Kidney (tissue), 14 donors: Measurements from ENCODE around the gene MYMK. TPM values are rescaled to one million over a fixed set of nuclear protein-coding genes. Genes with fewer than 3 reads are reported as not detected.

Experiments used
- DNase-seq, 5 donors: peaks; one replicate each; pipeline ENCODE4 v3.0.0-alpha.2; 2013 to 2020
- FAIRE-seq: peaks from 2 replicates; lab custom pipeline; 2012; peaks lifted over from hg19 to GRCh38; lab: Jason Lieb, UNC
- H3K27ac ChIP-seq, 2 donors: one replicate each; pipeline ENCODE4 v1.7.0; 2013; ENCODE audit warnings: low read depth in 2 of 2, low read length in 2 of 2, inconsistent platforms in 1 of 2
- H3K27me3 ChIP-seq: one replicate; pipeline ENCODE4 v1.7.1; 2013; ENCODE audit warnings: low read length, inconsistent platforms; ENCODE audit not compliant: control insufficient read depth, insufficient read depth
- H3K36me3 ChIP-seq, 3 donors: one replicate each; pipeline versions ENCODE4 v1.7.0 to v1.7.1; 2013; ENCODE audit warnings: low read length in 3 of 3, control low read depth in 1 of 3, inconsistent platforms in 1 of 3; ENCODE audit not compliant: insufficient read depth in 3 of 3, control insufficient read depth in 2 of 3
- H3K4me1 ChIP-seq, 3 donors: one replicate each; pipeline versions ENCODE4 v1.7.0 to v1.7.1; 2013; ENCODE audit warnings: low read length in 3 of 3, inconsistent platforms in 1 of 3, low read depth in 1 of 3; ENCODE audit not compliant: control insufficient read depth in 2 of 3, insufficient read depth in 2 of 3
- H3K4me3 ChIP-seq, 3 donors: one replicate each; pipeline versions ENCODE4 v1.7.0 to v1.8.1; 2013; ENCODE audit warnings: low read length in 3 of 3, control low read depth in 1 of 3, inconsistent platforms in 1 of 3
- H3K9ac ChIP-seq, 3 donors: one replicate each; pipeline versions ENCODE4 v1.7.0 to v1.7.1; 2013; ENCODE audit warnings: low read length in 3 of 3, control low read depth in 1 of 3, inconsistent platforms in 1 of 3
- H3K9me3 ChIP-seq, 3 donors: one replicate each; pipeline versions ENCODE4 v1.7.0 to v1.7.1; 2013; ENCODE audit warnings: low read length in 3 of 3, control low read depth in 1 of 3, inconsistent platforms in 1 of 3; ENCODE audit not compliant: control insufficient read depth in 2 of 3, insufficient read depth in 1 of 3
- CTCF ChIP-seq: IDR thresholded peaks from 3 replicates; pipeline ENCODE4 v1.5.1; 2012; ENCODE audit warnings: mild to moderate bottlenecking, moderate library complexity, borderline replicate concordance; ENCODE audit not compliant: insufficient read depth; ENCODE audit errors: extremely low read depth
- intact Hi-C: fragments of 100-400 bp; cut with DNase I; formaldehyde crosslinking; loops from one replicate; pipeline ENCODE4 v1.11.1; 2022
- polyA plus RNA-seq: library from polyadenylated mRNA; stranded (reverse); fragments of 350-450 nt; fragmentation: Illumina TruSeq; extraction: RNeasy Lipid Tissue Mini Kit (QIAGEN cat#74804); gene quantifications from one replicate; pipeline ENCODE4 v1.2.3, GENCODE V29; 2014; ENCODE audit warnings: low read depth, low replicate concordance; ENCODE audit not compliant: insufficient read depth
- total RNA-seq: library from RNA; stranded (reverse); fragmentation: NEBNext Ultra II Directional; extraction: Animal tissue kit (Norgen Biotek cat#: 25700); gene quantifications from one replicate; pipeline ENCODE4 v1.2.1, GENCODE V29; 2021
- donor health status: control.
- donor health status: control.
- donor health status: control.
- donor health status: control.
- donor health status: control.
- donor health status: DM: yes; HTN: yes; CAD: no.
- donor health status: Normal renal cell carcinoma (clear cell type).

MYMK gene
- total and polyA plus RNA-seq, 2 donors from 2014 or later = not detected

- TF ChIP-seq CTCF = no peak
- peak in 1 of 5 donors; percentile 67 for DNase-seq
- no peak overlapping the region for H3K27ac ChIP-seq
- H3K36me3 ChIP-seq = no peaks in the 10 kb centered on the region
- H3K9me3 ChIP-seq = no peaks in the 10 kb centered on the region
- peaks cover 0 to 14% (median 3%) of the 10 kb centered on the region in 3 donors for H3K4me1 ChIP-seq
- H3K9ac ChIP-seq = no peak overlapping the region
- no peak for FAIRE-seq
- H3K27me3 ChIP-seq = no peaks in the 10 kb centered on the region
- intact Hi-C loops = no loop called here
- H3K4me3 ChIP-seq = no peak overlapping the region
These were observed 30.8 kb downstream of the MYMK start for GRCh38 chr9:133493845-133494540.

GRCh38 chr9:133493428-133493827 is 31.3 kb downstream of the MYMK start:
- peak in 1 of 5 donors; percentile 78 for DNase-seq
- Histone ChIP-seq H3K9ac (no peak overlapping the region), H3K27me3 (no peaks in the 10 kb centered on the region), H3K4me3 (no peak overlapping the region), H3K9me3 (no peaks in the 10 kb centered on the region), H3K4me1 (peaks cover 0 to 10% (median under 1%) of the 10 kb centered on the region in 3 donors), H3K27ac (no peak overlapping the region), H3K36me3 (no peaks in the 10 kb centered on the region)
- intact Hi-C loops = no loop called here
- no peak for FAIRE-seq
- TF ChIP-seq CTCF = no peak

- DNase-seq = peak in 3 of 5 donors; percentile 60 to 74 (median 62)
- Histone ChIP-seq H3K4me1 (peaks cover 0 to 7% (median 0%) of the 10 kb centered on the region in 3 donors), H3K36me3 (no peaks in the 10 kb centered on the region), H3K9me3 (no peaks in the 10 kb centered on the region), H3K27me3 (no peaks in the 10 kb centered on the region), H3K27ac (peak overlapping the region; percentile 32), H3K4me3 (no peak overlapping the region), H3K9ac (no peak overlapping the region)
- TF ChIP-seq CTCF = no peak
- no peak for FAIRE-seq
- intact Hi-C loops = no loop called here
These were observed 32.4 kb downstream of the MYMK start for GRCh38 chr9:133492061-133493021.
